ENCODE measurements around the gene NRXN2. TPM values are rescaled to one million over a fixed set of nuclear protein-coding genes. Genes with fewer than 3 reads are reported as not detected.

NRXN2 gene
- total RNA-seq, 1 donor, result 5.2 TPM

DNA sequence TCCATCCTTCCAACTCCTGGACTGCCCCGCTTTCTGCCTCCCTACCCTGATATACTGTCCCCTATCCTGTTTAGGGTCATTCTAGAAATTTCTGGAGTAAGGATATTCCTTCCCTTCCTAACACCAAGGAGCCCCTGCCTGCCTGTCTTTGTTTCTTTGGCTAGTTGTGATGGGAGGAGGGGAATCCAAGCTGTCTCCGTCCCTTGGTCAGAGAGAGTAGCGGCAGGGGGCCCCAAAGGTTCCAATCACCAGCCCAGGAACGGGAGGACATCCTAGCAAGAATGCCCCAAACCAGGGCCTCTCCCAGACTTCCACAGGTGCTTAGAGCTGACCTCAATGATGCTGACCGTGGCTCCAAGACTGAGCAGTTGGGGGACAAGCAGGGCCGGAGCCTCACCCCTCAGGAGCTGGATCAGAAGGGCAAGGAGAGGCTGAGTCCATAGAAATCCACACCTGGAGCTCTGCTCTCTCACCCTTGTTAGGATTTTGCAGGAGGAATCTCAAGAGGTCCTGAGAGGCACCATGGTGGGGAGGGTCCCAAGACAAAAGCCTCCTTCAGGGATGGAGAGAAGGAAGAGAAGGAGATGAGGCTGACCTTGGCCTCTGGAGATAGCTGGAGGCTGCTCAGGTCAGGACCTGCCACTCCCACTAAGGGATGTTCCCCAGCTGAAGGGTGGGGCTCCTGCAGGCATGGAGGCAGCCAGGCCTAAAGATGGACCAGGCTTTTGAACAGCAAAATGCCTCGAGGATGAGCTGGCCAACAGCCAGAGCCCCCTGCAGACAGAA, 118.3 kb downstream of the NRXN2 start:
- no peak for TF ChIP-seq CTCF (IDR thresholded peaks at IDR 0.05; ENCODE audit: insufficient read depth, low read depth, low read length)

GRCh38 chr11:64603411-64604110, 119.4 kb downstream of the NRXN2 start:
- DNase-seq (ENCODE audit: low read depth), result no peak
- H3K4me3 ChIP-seq (ENCODE audit: low read depth, low read length), result no peak overlapping the region
- TF ChIP-seq CTCF (IDR thresholded peaks at IDR 0.05; ENCODE audit: insufficient read depth, low read depth, low read length), result no peak

More for the DNA sequence above, 118.3 kb downstream of the NRXN2 start:
- H3K4me3 ChIP-seq (ENCODE audit: low read depth, low read length), result no peak overlapping the region
- DNase-seq (ENCODE audit: low read depth), result no peak

GRCh38 chr11:64602466-64603070, 120.4 kb downstream of the NRXN2 start:
- H3K4me3 ChIP-seq (ENCODE audit: low read depth, low read length), result no peak overlapping the region
- no peak for TF ChIP-seq CTCF (IDR thresholded peaks at IDR 0.05; ENCODE audit: insufficient read depth, low read depth, low read length)

DNA sequence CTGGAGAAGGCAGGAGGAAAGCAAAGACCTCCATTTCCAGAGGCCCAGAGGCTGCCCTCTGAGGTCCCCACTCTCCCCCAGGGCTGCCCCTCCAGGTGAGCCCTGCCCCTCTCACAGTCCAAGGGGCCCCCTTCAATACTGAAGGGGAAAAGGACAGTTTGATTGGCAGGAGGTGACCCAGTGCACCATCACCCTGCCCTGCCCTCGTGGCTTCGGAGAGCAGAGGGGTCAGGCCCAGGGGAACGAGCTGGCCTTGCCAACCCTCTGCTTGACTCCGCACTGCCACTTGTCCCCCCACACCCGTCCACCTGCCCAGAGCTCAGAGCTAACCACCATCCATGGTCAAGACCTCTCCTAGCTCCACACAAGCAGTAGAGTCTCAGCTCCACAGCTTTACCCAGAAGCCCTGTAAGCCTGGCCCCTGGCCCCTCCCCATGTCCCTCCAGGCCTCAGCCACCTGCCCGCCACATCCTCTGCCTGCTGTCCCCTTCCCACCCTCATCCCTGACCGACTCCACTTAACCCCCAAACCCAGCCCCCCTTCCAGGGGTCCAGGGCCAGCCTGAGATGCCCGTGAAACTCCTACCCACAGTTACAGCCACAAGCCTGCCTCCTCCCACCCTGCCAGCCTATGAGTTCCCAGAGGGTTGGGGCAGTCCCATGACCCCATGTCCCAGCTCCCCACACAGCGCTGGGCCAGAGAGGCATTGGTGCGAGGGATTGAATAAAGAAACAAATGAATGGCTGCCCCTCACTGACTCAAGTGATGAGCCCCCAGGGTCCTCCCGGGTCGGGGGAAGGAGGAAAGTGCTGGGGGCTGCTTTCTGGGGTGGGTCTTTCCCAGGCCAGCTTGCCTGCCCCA, 121.2 kb downstream of the NRXN2 start:
- no peak for TF ChIP-seq CTCF (IDR thresholded peaks at IDR 0.05; ENCODE audit: insufficient read depth, low read depth, low read length)
- no peak overlapping the region for H3K4me3 ChIP-seq (ENCODE audit: low read depth, low read length)
- DNase-seq (ENCODE audit: low read depth), result no peak

More at GRCh38 chr11:64602466-64603070, 120.4 kb downstream of the NRXN2 start:
- DNase-seq (ENCODE audit: low read depth), result no peak

GRCh38 chr11:64600281-64600992, 122.6 kb downstream of the NRXN2 start:
- no peak for DNase-seq (ENCODE audit: low read depth)
- TF ChIP-seq CTCF (IDR thresholded peaks at IDR 0.05; ENCODE audit: insufficient read depth, low read depth, low read length), result no peak
- no peak overlapping the region for H3K4me3 ChIP-seq (ENCODE audit: low read depth, low read length)
